Lower leg skin (tissue), 4 donors: Measurements from ENCODE around the gene ST8SIA4. TPM values are rescaled to one million over a fixed set of nuclear protein-coding genes. Genes with fewer than 3 reads are reported as not detected.

ENCODE experiments used
- DNase-seq, 2 donors: peaks; one replicate each; pipeline ENCODE4 v3.0.0-alpha.2; 2019; ENCODE audit warnings: low spot score in 2 of 2
- H3K4me3 ChIP-seq: fragments of 200-600 bp; sonication (generic); 2 replicates; pipeline ENCODE4 v1.5.1; 2017; ENCODE audit warnings: mild to moderate bottlenecking, low read depth; ENCODE audit not compliant: poor library complexity, severe bottlenecking
- CTCF ChIP-seq, 3 donors: fragments of 450-650 bp; IDR thresholded peaks; one replicate each; pipeline ENCODE4 v1.5.1; 2016; ENCODE audit warnings: antibody characterized with exemption in 3 of 3, mild to moderate bottlenecking in 3 of 3, moderate library complexity in 2 of 3
- POLR2A ChIP-seq, 2 donors: fragments of 450-650 bp; IDR thresholded peaks; one replicate each; pipeline ENCODE4 v1.6.1; 2016 to 2017; ENCODE audit warnings: antibody characterized with exemption in 2 of 2, mild to moderate bottlenecking in 1 of 2, moderate library complexity in 1 of 2
- WGBS, 2 donors: methylation state at CpG; one replicate each; pipeline ENCODE4 v1.1.5; 2018; 5-methylcytosine and 5-hydroxymethylcytosine counted together
- intact Hi-C: fragments of 100-400 bp; cut with DNase I; formaldehyde crosslinking; loops from one replicate; pipeline ENCODE4 v1.15.0; 2023; ENCODE audit warnings: low total_unique reads
- total RNA-seq, 4 donors: library from RNA; depleted of rRNA; stranded (reverse); fragments of >200 nt; gene quantifications; one replicate each; pipeline ENCODE4 v1.1.0, GENCODE V29; 2016

The ST8SIA4 gene
- total RNA-seq, 4 donors from 2014 or later: 0.68 to 1.3 (median 0.91) TPM

GRCh38 chr5:100889165-100889743 is 13.8 kb downstream of the ST8SIA4 start:
- no peak for DNase-seq
- no peak overlapping the region for H3K4me3 ChIP-seq
- 60 to 64% methylated on average over 4 of the region's 4 CpGs for WGBS, 2 donors
- TF ChIP-seq CTCF (IDR thresholded peaks at IDR 0.05): no peak
- no peak for TF ChIP-seq POLR2A (IDR thresholded peaks at IDR 0.05)
- intact Hi-C loops: no loop called here

GRCh38 chr5:100877274-100877673 is 25.8 kb downstream of the ST8SIA4 start:
- no peak overlapping the region for H3K4me3 ChIP-seq
- intact Hi-C loops: no loop called here
- no peak for TF ChIP-seq POLR2A (IDR thresholded peaks at IDR 0.05)
- TF ChIP-seq CTCF (IDR thresholded peaks at IDR 0.05): no peak
- 70 to 75% methylated on average over 2 of the region's 2 CpGs for WGBS, 2 donors
- DNase-seq: no peak

GRCh38 chr5:100872408-100873190 is 30.5 kb downstream of the ST8SIA4 start:
- no peak for DNase-seq
- WGBS, 2 donors: 90 to 92% methylated on average over 2 of the region's 2 CpGs

GRCh38 chr5:100867039-100867562 is 36.0 kb downstream of the ST8SIA4 start:
- H3K4me3 ChIP-seq: no peak overlapping the region
- intact Hi-C loops: no loop called here
- TF ChIP-seq CTCF (IDR thresholded peaks at IDR 0.05) (no peak), POLR2A (IDR thresholded peaks at IDR 0.05) (no peak)
- WGBS, 2 donors: 73 to 90% methylated on average over 3 of the region's 3 CpGs
- DNase-seq: no peak

More at GRCh38 chr5:100872408-100873190, 30.5 kb downstream of the ST8SIA4 start:
- no peak for TF ChIP-seq POLR2A (IDR thresholded peaks at IDR 0.05)
- TF ChIP-seq CTCF (IDR thresholded peaks at IDR 0.05): no peak
- intact Hi-C loops: no loop called here
- H3K4me3 ChIP-seq: no peak overlapping the region

- H3K4me3 ChIP-seq: no peak overlapping the region
- intact Hi-C loops: no loop called here
- DNase-seq: no peak
- 65 to 70% methylated on average over 2 of the region's 2 CpGs for WGBS, 2 donors
- TF ChIP-seq POLR2A (IDR thresholded peaks at IDR 0.05) (no peak), CTCF (IDR thresholded peaks at IDR 0.05) (no peak)
Measured at GRCh38 chr5:100864931-100865330, 38.2 kb downstream of the ST8SIA4 start.
